NT2/D1 (cell line): Measurements from ENCODE around the gene DUXB.

ENCODE experiments used
- DNase-seq: peaks from one replicate; pipeline ENCODE4 v3.0.0-alpha.2; 2011; ENCODE audit warnings: low read depth, low spot score
- H3K27me3 ChIP-seq: 2 replicates; pipeline ENCODE4 v1.6.0; 2011; ENCODE audit warnings: mild to moderate bottlenecking; ENCODE audit not compliant: insufficient read length, insufficient read depth
- H3K36me3 ChIP-seq: 2 replicates; pipeline ENCODE4 v1.6.1; 2011; ENCODE audit warnings: mild to moderate bottlenecking, low read length, mixed read lengths; ENCODE audit not compliant: insufficient read depth, insufficient read length
- H3K4me1 ChIP-seq: 2 replicates; pipeline ENCODE4 v1.5.1; 2011; ENCODE audit not compliant: insufficient read depth, insufficient read length
- H3K4me3 ChIP-seq: 2 replicates; pipeline ENCODE4 v1.5.1; 2011; ENCODE audit warnings: low read depth; ENCODE audit not compliant: insufficient read length
- H3K9ac ChIP-seq: 2 replicates; pipeline ENCODE4 v1.6.0; 2011; ENCODE audit warnings: low read depth; ENCODE audit not compliant: insufficient read length
- H3K9me3 ChIP-seq: 2 replicates; pipeline ENCODE4 v1.5.1; 2011; ENCODE audit warnings: mild to moderate bottlenecking, low read length; ENCODE audit not compliant: insufficient read depth
- SUZ12 ChIP-seq: IDR thresholded peaks from 2 replicates; pipeline ENCODE4 v1.6.1; 2011; ENCODE audit not compliant: insufficient read length, insufficient read depth; ENCODE audit errors: extremely low read depth
- YY1 ChIP-seq: IDR thresholded peaks from 2 replicates; pipeline ENCODE4 v1.6.1; 2011; ENCODE audit not compliant: insufficient read length, insufficient read depth
- ZNF274 ChIP-seq: IDR thresholded peaks from 2 replicates; pipeline ENCODE4 v1.6.1; 2011; ENCODE audit warnings: mild to moderate bottlenecking, low read depth, low read length

DUXB gene

GRCh38 chr16:75733305-75734211, 32.3 kb upstream of the DUXB start:
- no peaks in the 10 kb centered on the region for H3K27me3 ChIP-seq
- DNase-seq: no peak
- no peak overlapping the region for H3K4me3 ChIP-seq
- H3K9ac ChIP-seq: no peak overlapping the region
- H3K36me3 ChIP-seq: no peaks in the 10 kb centered on the region
- no peaks in the 10 kb centered on the region for H3K9me3 ChIP-seq
- TF ChIP-seq SUZ12: no peak
- no peak for TF ChIP-seq YY1
- no peak for TF ChIP-seq ZNF274
- H3K4me1 ChIP-seq: no peaks in the 10 kb centered on the region

GRCh38 chr16:75732871-75733270, 31.6 kb upstream of the DUXB start:
- H3K4me3 ChIP-seq: no peak overlapping the region
- no peak for DNase-seq
- no peaks in the 10 kb centered on the region for H3K9me3 ChIP-seq
- H3K36me3 ChIP-seq: no peaks in the 10 kb centered on the region
- no peaks in the 10 kb centered on the region for H3K27me3 ChIP-seq
- H3K4me1 ChIP-seq: no peaks in the 10 kb centered on the region
- no peak overlapping the region for H3K9ac ChIP-seq
- no peak for TF ChIP-seq YY1

DNA sequence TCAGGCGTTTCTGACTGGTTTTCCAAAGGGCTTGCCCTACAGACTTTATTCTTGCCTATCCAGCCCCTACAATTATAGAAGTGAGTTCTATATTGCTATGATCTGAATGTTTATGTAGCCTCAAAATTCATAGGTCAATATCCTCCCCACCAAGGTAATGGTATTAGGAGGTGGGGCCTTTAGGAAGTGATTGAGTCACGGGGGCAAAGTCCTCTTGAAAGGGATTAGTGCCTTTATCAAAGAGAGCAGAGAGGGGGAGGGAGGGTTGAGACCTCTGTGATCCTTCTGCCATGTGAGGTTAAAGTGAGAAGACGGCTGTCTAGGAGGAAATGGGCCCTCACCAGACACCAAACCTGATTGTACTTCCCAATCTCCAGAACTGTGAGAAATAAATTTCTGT, 26.0 kb upstream of the DUXB start:
- no peaks in the 10 kb centered on the region for H3K9me3 ChIP-seq
- no peaks in the 10 kb centered on the region for H3K36me3 ChIP-seq
- TF ChIP-seq YY1: no peak
- no peak for TF ChIP-seq SUZ12
- no peak for TF ChIP-seq ZNF274
- H3K4me1 ChIP-seq: no peaks in the 10 kb centered on the region
- H3K4me3 ChIP-seq: no peak overlapping the region
- no peaks in the 10 kb centered on the region for H3K27me3 ChIP-seq
- no peak for DNase-seq
- H3K9ac ChIP-seq: no peak overlapping the region

DNA sequence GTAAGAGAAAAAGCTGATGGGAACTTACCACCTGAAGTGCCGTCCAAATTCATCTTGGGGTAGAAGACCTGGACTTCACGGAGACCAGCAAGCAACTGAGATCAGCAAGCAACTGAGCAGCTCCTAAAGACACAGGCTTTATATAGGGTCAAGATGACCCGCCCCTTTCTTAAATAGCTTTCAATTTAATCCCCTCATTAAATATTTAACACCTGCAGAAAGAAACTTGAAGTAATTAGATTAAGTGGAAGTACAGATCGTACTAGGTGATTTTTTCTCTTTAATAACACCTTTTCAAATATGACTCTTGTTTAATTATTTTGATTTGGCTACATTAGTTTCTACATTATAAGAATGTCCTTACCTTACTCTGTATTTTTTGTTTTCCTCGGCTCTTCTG, 25.1 kb upstream of the DUXB start, which contains the start of gene CPHXL:
TSS of gene CPHXL (minus strand) at position 101 of the 400 bp plus-strand sequence. CDS start at position 53, 48 bp downstream.
- H3K4me1 ChIP-seq: no peaks in the 10 kb centered on the region
- no peaks in the 10 kb centered on the region for H3K27me3 ChIP-seq
- H3K9me3 ChIP-seq: no peaks in the 10 kb centered on the region
- TF ChIP-seq YY1: no peak
- no peak for TF ChIP-seq ZNF274
- TF ChIP-seq SUZ12: no peak
- no peaks in the 10 kb centered on the region for H3K36me3 ChIP-seq
- no peak within 1 kb of the TSS for H3K4me3 ChIP-seq
- H3K9ac ChIP-seq: no peak within 1 kb of the TSS
- no peak for DNase-seq

- Histone ChIP-seq H3K9me3 (peaks cover 15% of the 10 kb centered on the region), H3K27me3 (no peaks in the 10 kb centered on the region), H3K36me3 (no peaks in the 10 kb centered on the region), H3K9ac (no peak overlapping the region), H3K4me1 (no peaks in the 10 kb centered on the region), H3K4me3 (no peak overlapping the region)
- no peak for DNase-seq
- no peak for TF ChIP-seq ZNF274
- no peak for TF ChIP-seq YY1
- TF ChIP-seq SUZ12: no peak
These were observed 17.2 kb upstream of the DUXB start for GRCh38 chr16:75718452-75718851.

- no peaks in the 10 kb centered on the region for H3K4me1 ChIP-seq
- H3K27me3 ChIP-seq: no peaks in the 10 kb centered on the region
- peaks cover 32% of the 10 kb centered on the region for H3K9me3 ChIP-seq
- no peak overlapping the region for H3K4me3 ChIP-seq
- TF ChIP-seq YY1 (no peak), ZNF274 (no peak), SUZ12 (no peak)
- DNase-seq: no peak
- no peak overlapping the region for H3K9ac ChIP-seq
- no peaks in the 10 kb centered on the region for H3K36me3 ChIP-seq
These were observed 13.4 kb upstream of the DUXB start for GRCh38 chr16:75714661-75715060.

DNA sequence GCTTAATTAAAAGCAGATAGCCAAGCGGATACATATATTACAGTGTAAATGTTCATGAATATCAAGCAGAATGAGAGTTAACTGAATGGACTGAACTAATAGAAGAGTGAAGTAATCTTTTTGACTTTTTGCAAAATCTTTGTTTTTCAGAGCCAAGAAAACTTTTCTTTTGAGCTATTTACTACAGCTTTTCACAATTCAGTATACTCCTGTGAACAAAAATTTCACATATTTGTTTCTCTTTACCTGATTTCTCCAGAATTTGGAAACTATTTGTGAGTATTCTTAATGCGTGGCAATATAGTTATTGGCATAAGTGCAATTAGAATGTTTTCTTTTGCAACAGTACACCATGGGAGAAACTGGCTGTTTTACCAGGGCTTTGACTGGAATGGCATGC, 9.1 kb upstream of the DUXB start:
- TF ChIP-seq ZNF274 (no peak), SUZ12 (no peak), YY1 (no peak)
- no peaks in the 10 kb centered on the region for H3K27me3 ChIP-seq
- H3K4me1 ChIP-seq: no peaks in the 10 kb centered on the region
- no peak for DNase-seq
- H3K9ac ChIP-seq: no peak overlapping the region
- peaks cover 29% of the 10 kb centered on the region for H3K9me3 ChIP-seq
- no peaks in the 10 kb centered on the region for H3K36me3 ChIP-seq
- no peak overlapping the region for H3K4me3 ChIP-seq
